ENCODE results near the gene PHAF1.
"Not testable (repeated sequence)": the region's sequence is repeated elsewhere in the genome, so short reads cannot be mapped to it uniquely, and the experiment has no call there.

Gene PHAF1

GRCh38 chr16:67105246-67105645, 4.5 kb upstream of the PHAF1 start:
- DNase-seq, result no peak

GRCh38 chr16:67105881-67106280, 3.9 kb upstream of the PHAF1 start:
- DNase-seq, result no peak

- DNase-seq, result no peak
Observed at GRCh38 chr16:67108489-67108888, 1.3 kb upstream of the PHAF1 start.

GRCh38 chr16:67108931-67109406, 772 bp upstream of the PHAF1 start:
- no peak for DNase-seq

GRCh38 chr16:67111951-67112444, 2.3 kb downstream of the PHAF1 start:
- no peak for DNase-seq

- no peak for DNase-seq
Observed at GRCh38 chr16:67112591-67113399, 3.1 kb downstream of the PHAF1 start.

- DNase-seq, result no peak
Observed at GRCh38 chr16:67114793-67115192, 5.1 kb downstream of the PHAF1 start.

GRCh38 chr16:67115639-67116038, 5.9 kb downstream of the PHAF1 start:
- DNase-seq, result no peak

GRCh38 chr16:67116388-67117311, 6.9 kb downstream of the PHAF1 start:
- DNase-seq, result no peak

- DNase-seq, result no peak
Observed at GRCh38 chr16:67117716-67118115, 8.0 kb downstream of the PHAF1 start.

- no peak for DNase-seq
Observed at GRCh38 chr16:67120025-67120424, 10.3 kb downstream of the PHAF1 start.

- not testable (repeated sequence) for DNase-seq
Observed at GRCh38 chr16:67122799-67123198, 13.1 kb downstream of the PHAF1 start.

GRCh38 chr16:67128417-67128816, 18.7 kb downstream of the PHAF1 start:
- DNase-seq, result no peak

GRCh38 chr16:67128887-67129286, 19.1 kb downstream of the PHAF1 start:
- no peak for DNase-seq

- no peak for DNase-seq
Observed at GRCh38 chr16:67129422-67129821, 19.7 kb downstream of the PHAF1 start.

GRCh38 chr16:67137605-67138004, 27.9 kb downstream of the PHAF1 start:
- no peak for DNase-seq

GRCh38 chr16:67141391-67141790, 31.6 kb downstream of the PHAF1 start:
- no peak for DNase-seq

GRCh38 chr16:67142342-67142741, 32.6 kb downstream of the PHAF1 start:
- DNase-seq, result no peak

- DNase-seq, result no peak
Observed at GRCh38 chr16:67144943-67145342, 35.2 kb downstream of the PHAF1 start.

- DNase-seq, result no peak
Observed at GRCh38 chr16:67145746-67146145, 36.0 kb downstream of the PHAF1 start.

- DNase-seq, result no peak
Observed at GRCh38 chr16:67146523-67147357, 37.0 kb downstream of the PHAF1 start.

GRCh38 chr16:67147437-67148140, 37.8 kb downstream of the PHAF1 start:
- DNase-seq, result no peak
